ENCODE results near the gene CCM2.
"Not testable (repeated sequence)": the region's sequence is repeated elsewhere in the genome, so short reads cannot be mapped to it uniquely, and the experiment has no call there.

The CCM2 gene

GRCh38 chr7:44981035-44981706 is 18.8 kb upstream of the CCM2 start:
- DNase-seq (peak; percentile 63), ATAC-seq (peak; percentile 5)

- ATAC-seq (no peak), DNase-seq (peak; percentile 21)
Observed at GRCh38 chr7:44982535-44982923, 17.5 kb upstream of the CCM2 start.

GRCh38 chr7:44982970-44983369 is 17.0 kb upstream of the CCM2 start:
- ATAC-seq: no peak
- peak; percentile 12 for DNase-seq

GRCh38 chr7:44983742-44984477 is 16.1 kb upstream of the CCM2 start:
- DNase-seq (peak; percentile 15), ATAC-seq (no peak)

GRCh38 chr7:44984478-44984758 is 15.6 kb upstream of the CCM2 start:
- ATAC-seq: no peak
- DNase-seq: peak; percentile 9

- ATAC-seq (no peak), DNase-seq (no peak)
Observed at GRCh38 chr7:44985033-44985695, 14.8 kb upstream of the CCM2 start.

DNA sequence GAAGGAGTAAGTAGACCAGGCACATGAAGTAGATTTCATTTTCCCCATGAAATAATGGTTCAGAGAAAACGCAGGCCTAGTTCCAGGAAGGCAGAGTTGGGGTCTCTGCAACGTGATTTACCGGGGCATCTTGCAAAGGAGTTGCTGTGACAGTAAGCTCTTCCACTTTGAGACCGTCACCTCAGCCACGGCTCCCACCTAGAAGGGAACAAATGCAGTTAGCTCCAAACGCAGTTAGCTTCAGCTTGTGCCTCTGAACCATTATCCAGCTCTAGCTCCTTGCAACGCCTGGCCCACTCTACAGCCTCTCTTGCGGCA is 14.1 kb upstream of the CCM2 start:
- no peak for ATAC-seq
- DNase-seq: no peak

GRCh38 chr7:44986218-44987053 is 13.6 kb upstream of the CCM2 start:
- DNase-seq (peak; percentile 97), ATAC-seq (peak; percentile 95)

DNA sequence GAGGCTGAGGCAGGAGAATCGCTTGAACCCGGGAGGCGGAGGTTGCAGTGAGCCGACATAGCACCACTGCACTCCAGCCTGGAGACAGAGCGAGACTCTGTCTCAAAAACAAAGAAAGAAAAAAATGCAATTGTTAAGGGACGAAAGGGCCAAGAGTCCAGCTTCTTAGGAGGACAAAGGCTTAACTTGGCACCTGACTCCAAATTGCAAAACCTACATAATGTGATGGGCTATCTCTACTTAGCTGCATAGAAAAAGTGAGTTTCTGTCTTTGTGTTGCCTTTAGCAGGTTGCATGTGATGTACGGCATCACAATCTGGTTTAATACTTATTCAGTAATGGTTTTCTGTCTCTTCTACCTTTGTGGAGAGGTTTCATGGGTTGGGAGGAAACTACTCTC is 12.5 kb upstream of the CCM2 start:
- DNase-seq (no peak), ATAC-seq (no peak)

GRCh38 chr7:44987996-44988395 is 12.0 kb upstream of the CCM2 start:
- no peak for ATAC-seq
- no peak for DNase-seq

DNA sequence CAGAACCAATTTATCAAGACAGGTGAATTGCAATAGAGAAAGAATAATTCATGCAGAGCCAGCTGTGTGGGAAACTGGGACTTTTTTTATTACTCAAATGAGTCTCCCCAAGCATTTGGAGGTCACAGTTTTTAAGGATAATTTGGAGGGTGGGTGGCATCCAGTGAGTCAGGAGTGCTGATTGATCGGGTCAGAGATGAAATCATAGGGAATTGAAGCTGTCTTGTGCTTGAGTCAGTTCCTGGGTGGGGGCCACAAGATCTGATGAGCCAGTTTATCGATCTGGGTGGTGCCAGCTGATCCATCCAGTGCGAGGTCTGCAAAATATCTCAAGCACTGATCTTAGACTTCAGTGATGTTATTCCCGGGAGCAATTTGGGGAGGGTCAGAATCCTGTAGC is 11.3 kb upstream of the CCM2 start:
- DNase-seq (no peak), ATAC-seq (no peak)

GRCh38 chr7:44989132-44989531 is 10.9 kb upstream of the CCM2 start:
- DNase-seq: no peak
- ATAC-seq: no peak

GRCh38 chr7:44990109-44991023 is 9.6 kb upstream of the CCM2 start:
- DNase-seq (no peak), ATAC-seq (no peak)

DNA sequence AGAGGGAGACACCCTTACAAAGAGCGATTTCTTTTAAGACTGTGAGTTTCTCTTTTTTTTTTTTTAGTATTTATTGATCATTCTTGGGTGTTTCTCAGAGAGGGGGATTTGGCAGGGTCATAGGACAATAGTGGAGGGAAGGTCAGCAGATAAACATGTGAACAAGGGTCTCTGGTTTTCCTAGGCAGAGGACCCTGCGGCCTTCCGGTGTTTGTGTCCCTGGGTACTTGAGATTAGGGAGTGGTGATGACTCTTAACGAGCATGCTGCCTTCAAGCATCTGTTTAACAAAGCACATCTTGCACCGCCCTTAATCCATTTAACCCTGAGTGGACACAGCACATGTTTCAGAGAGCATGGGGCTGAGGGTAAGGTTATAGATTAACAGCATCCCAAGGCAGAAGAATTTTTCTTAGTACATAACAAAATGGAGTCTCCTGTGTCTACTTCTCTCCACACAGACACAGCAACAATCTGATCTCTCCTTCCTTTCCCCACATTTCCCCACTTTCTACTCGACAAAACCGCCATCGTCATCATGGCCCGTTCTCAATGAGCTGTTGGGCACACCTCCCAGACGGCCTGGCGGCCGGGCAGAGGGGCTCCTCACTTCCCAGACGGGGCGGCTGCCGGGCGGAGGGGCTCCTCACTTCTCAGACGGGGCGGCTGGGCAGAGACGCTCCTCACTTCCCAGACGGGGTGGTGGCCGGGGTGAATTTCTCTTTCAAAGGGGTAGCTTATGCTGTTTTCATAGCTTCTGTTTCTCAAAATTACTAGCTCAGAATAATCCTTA is 7.8 kb upstream of the CCM2 start:
- DNase-seq, ATAC-seq: not testable (repeated sequence)

DNA sequence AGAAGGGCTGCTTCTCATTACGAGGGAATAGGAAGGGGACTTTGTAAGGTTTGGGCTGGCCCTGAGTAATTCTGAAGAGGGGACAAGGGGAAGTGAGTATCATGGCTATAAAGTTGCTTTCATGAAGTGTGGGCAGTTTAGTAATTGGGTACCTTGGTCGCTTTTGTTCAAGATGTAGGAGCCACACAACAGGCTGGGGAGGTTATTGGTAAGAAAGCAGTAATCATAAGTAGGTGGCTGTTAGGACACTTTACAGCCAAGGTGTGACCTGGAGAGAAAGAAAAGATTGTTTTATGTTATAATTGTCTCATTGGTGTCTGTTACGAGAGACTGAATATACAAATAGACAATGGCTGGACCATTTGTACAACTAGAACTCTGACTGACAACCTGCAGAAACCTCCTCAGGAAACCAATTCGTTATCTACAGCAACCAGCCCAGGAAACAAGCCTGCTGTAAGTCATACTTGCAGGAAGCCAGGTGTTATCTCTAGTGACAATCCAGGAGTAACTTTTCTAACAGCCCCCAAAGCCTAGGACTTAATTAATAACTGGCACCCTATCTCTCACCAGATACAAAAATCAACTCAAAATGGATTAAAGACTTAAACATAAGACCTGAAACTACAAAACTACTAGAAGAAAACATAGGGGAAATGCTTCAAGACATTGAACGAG is 5.0 kb upstream of the CCM2 start:
- DNase-seq: no peak
- no peak for ATAC-seq

DNA sequence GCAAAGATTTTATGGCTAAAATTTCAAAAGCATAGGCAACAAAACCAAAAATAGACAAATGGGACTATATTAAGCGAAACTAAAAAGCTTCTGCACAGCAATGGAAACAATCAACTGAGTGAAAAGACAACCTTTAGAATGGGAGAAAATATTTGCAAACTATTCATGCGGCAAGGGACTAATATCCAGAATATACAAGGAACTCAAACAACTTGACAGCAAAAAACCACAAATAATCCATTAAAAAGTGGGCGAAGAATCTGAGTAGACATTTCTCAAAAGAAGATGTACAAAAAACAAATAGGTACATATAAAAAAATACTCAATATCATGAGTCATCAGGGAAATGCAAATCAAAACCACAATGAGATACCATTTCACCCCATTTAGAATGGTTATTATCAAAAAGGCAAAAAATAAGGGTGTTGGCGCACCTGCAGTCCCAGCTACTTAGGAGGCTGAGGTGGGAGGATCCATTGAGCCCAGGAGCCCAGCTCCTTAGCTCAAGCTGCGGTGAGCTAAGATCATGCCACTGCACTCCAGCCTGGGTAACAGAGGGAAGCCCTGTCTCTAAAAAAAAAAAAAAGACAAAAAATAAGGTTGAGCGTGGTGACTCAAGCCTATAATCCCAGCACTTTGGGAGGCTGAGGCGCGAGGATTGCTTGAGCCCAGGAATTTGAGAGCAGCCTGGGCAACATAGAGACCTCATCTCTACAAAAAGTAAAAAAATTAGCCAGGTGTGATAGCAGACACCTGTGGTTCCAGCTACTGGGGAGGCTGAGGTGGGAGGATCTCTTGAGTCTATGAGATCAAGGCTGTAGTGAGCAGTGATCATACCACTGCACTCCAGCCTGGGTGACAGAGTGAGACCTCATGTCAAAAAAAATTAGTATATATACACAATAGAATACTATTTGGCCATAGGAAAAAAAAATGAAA is 4.2 kb upstream of the CCM2 start:
- DNase-seq (no peak), ATAC-seq (no peak)

DNA sequence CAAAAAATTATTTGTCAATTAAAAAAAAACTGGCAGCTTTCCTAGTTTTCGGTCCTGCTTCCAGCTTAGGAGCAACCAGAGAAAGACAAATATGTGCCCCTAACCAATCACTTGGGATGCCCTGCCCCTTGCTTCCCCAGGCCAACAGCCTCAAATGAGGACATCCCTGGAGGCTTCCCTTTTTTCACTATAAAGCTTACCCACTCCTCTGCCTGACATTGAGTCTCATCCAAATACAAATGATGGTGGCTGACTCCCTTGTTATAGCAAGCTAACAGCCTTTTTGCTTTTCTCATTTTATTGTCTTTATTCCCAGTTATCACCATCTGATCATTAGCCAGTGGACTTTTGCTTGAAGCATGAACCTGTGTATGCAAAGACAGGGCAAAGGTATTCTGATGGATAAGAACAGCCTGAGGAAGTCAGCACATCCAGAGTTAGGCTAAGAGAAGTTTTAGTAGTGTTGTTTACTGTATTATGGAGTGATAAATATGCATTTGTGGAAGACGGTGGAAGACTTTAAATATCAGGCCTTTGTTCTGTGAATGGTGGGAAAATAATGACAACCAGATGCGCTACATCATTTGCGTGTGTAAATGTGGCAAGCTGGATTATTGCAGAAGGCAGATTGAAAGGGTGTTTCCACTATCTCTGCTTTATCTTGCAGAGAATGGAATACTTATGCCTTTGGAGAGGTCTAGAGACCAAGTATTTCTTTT is 1.7 kb upstream of the CCM2 start:
- no peak for DNase-seq
- ATAC-seq: no peak

DNA sequence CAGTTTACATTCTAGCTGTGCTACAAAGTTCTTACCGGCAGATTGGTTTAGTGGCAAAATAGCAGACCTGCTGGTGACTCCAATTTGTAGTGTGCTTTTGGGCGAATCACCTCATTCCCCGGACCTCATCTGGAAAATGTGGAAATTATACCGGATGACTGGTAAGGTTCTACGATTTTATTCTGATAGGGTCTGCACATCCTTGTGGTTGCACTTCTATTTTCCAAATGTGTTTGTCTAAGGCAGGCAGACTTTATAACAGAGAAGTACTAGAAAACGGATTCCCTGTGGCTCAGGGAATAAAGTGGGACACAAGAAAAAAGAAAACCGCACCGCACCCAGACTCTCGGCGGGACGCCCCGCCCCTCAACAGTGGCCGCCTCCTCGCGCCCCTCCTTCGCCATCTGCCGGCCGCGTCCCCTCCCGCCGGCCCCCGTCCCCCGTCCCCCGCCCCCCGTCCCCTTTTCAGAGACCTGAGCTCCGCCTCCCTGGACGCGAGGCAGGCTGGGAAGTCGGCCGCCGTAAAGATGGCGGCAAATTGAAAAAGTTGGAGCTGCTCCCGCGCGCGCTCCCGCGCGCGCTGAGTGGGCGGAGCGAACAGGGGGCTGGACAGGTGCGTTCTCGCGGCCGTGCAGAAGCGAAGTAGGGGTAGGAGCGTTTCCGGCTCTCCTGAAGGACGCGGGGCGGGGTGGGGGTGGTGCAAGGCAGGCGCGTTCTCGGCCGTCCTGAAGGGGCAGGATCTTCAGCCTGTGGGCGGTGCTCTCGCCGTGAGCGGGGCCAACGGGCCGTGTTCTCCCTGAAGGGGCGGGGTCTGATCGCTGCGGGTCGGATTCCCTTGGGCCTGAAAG is 532 bp upstream of the CCM2 start:
- ATAC-seq: peak; percentile 93
- DNase-seq: peak; percentile 99

Measured in stimulated activated naive CD8-positive, alpha-beta T cell treated with anti-CD3 and anti-CD28 coated beads, Interleukin-15, Interleukin-2, amounts not matched to agents 100 U/mL and 50 U/mL, for 24 hours (primary cell).